Spinal cord (tissue), 10 donors: Measurements from ENCODE around the gene MYRIP. TPM values are rescaled to one million over a fixed set of nuclear protein-coding genes. Genes with fewer than 3 reads are reported as not detected.
A peak's percentile ranks its signal among the peaks of the same experiment; 100 is the strongest.

Experiments used
- DNase-seq, 6 donors: peaks; one replicate each; pipeline versions ENCODE4 v3.0.0 to v3.0.0-alpha.2; 2013 to 2015; ENCODE audit warnings: low spot score in 6 of 6, low read depth in 4 of 6
- H3K27ac ChIP-seq: one replicate; pipeline ENCODE4 v1.5.1; 2013; ENCODE audit warnings: low read depth, low read length, control low read depth
- H3K27me3 ChIP-seq: one replicate; pipeline ENCODE4 v1.6.1; 2013; ENCODE audit warnings: low read length; ENCODE audit not compliant: control insufficient read depth, insufficient read depth
- H3K36me3 ChIP-seq: one replicate; pipeline ENCODE4 v1.6.1; 2013; ENCODE audit warnings: low read length; ENCODE audit not compliant: control insufficient read depth, insufficient read depth
- H3K4me1 ChIP-seq: one replicate; pipeline ENCODE4 v1.6.1; 2013; ENCODE audit warnings: low read length; ENCODE audit not compliant: control insufficient read depth, insufficient read depth
- H3K4me3 ChIP-seq: one replicate; pipeline ENCODE4 v1.5.1; 2013; ENCODE audit warnings: low read depth, low read length, control low read depth
- H3K9me3 ChIP-seq: one replicate; pipeline ENCODE4 v1.6.1; 2013; ENCODE audit warnings: low read length; ENCODE audit not compliant: control insufficient read depth, insufficient read depth
- WGBS: methylation state at CpG from one replicate; pipeline ENCODE4 v1.1.5; 2013; ENCODE audit warnings: missing lambda C conversion rate; ENCODE audit not compliant: insufficient coverage; 5-methylcytosine and 5-hydroxymethylcytosine counted together
- polyA plus RNA-seq, 2 donors: library from polyadenylated mRNA; unstranded; fragments of 120-200 nt; gene quantifications; one replicate each; pipeline ENCODE4 v1.2.1, GENCODE V29; 2013; ENCODE audit not compliant: insufficient read length in 2 of 2
- total RNA-seq, 2 donors: library from RNA; depleted of rRNA in 1 of 2; stranded (reverse); fragments of 120-200 nt in 1 of 2; fragments of >200 nt in 1 of 2; gene quantifications; one replicate each; pipeline versions ENCODE4 v1.2.3 to v1.2.4, GENCODE V29; 2013 to 2014
- donor health status: healthy.

The MYRIP gene
- total and polyA plus RNA-seq, 4 donors = 12.5 to 18.5 (median 15.0) TPM

DNA sequence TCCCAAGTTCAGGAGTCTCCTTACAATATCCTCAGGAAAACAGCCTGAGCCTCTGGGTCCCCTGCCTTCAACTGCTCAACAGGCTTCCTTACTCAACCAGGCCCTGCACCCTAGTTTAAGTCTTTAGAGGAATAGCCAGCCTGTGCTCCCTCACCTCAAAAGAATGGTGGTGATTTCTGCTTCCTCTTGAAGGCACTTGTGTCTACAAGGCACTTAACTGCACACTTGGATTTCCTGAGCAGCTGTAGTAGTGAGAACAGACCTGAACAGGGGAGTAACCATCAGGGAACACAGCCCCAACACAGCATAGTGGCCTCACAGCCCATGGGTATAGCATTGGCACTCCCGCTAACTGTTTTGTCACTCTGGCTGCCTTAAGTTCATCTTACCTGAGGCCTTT lies 244.3 kb downstream of the MYRIP start:
- H3K9me3 ChIP-seq = peaks cover 4% of the 10 kb centered on the region
- H3K4me1 ChIP-seq = no peaks in the 10 kb centered on the region
- H3K4me3 ChIP-seq = no peak overlapping the region
- H3K27me3 ChIP-seq = no peaks in the 10 kb centered on the region
- H3K36me3 ChIP-seq = no peaks in the 10 kb centered on the region
- no peak for DNase-seq
- WGBS = 100% methylated on average over 1 of the region's 1 CpG
- no peak overlapping the region for H3K27ac ChIP-seq

DNA sequence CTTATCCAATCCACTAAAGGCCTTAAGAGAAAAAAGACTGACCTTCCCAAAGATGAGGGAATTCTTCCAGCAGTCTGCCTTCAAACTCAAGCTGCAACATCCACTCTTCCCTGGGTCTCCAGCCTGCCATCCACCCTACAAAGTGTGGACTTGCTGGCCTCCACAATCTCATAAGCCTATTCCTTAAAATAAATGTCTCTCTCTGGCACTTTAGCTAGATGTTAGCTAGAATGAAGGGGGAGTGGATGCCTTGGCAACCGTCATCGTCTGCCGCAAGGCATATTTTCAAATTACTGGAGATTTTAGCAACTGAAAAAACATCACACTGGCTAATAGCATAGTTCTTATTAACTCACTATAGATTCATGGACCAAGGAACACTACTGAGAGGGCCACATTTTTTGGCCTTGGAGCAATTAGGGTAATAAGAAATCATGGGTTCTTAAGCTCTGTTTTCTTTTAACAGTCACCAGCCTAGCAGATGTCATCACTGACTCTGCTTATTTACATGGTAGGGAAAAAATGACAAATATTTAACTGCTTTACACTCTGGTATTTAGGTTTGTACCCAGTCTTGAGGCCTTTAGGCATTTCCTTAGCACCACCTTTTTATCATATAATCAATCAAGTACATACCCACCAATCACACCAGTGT lies 245.3 kb downstream of the MYRIP start:
- H3K4me3 ChIP-seq = no peak overlapping the region
- H3K27me3 ChIP-seq = no peaks in the 10 kb centered on the region
- DNase-seq = peak in 2 of 6 donors; percentile 9 to 14
- no peaks in the 10 kb centered on the region for H3K4me1 ChIP-seq
- H3K36me3 ChIP-seq = no peaks in the 10 kb centered on the region
- H3K27ac ChIP-seq = no peak overlapping the region
- peaks cover 4% of the 10 kb centered on the region for H3K9me3 ChIP-seq
- WGBS = no CpG with 5 or more reads among the region's 3 CpGs

DNA sequence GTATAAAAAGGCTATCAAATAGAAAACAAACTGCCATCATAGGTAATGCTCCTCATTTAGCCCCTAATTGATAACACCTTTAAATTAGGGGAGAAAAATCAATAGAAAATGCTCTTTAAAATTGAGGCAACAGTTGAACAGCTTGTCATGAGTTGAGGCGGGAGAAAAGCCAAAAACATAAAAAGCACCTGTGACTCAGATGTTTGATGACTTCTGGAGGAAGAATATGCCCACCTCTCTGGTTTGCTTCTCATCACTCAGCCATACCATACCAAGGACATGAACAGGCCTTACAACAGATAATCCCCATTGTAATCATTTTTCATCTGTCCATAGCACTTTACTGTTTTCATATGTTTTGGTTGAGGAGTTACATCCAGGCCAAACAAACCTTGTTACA lies 246.0 kb downstream of the MYRIP start:
- WGBS = 100% methylated on average over 1 of the region's 1 CpG
- H3K4me3 ChIP-seq = no peak overlapping the region
- no peaks in the 10 kb centered on the region for H3K27me3 ChIP-seq
- H3K9me3 ChIP-seq = peaks cover 4% of the 10 kb centered on the region
- no peaks in the 10 kb centered on the region for H3K36me3 ChIP-seq
- H3K27ac ChIP-seq = no peak overlapping the region
- no peaks in the 10 kb centered on the region for H3K4me1 ChIP-seq
- DNase-seq = no peak

DNA sequence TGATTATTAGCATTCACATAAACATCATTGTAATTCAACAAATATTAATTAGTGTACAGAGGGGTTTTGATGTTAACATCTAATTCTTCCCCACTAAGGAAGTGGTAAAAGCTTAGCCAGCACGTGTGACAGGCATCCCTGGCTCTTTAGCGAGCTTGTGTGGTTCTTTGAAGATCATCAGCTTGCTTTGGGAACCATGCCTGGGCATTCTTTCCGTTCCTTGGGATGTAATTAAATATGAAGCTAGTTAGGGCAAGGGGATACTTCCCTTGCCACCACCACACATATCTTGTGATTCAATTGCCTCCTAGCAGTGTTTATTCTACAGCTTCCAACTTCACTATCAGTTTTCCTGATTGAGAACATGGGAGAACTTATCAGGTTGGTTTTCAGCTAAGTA lies 246.5 kb downstream of the MYRIP start:
- no CpG with 5 or more reads among the region's 3 CpGs for WGBS

DNA sequence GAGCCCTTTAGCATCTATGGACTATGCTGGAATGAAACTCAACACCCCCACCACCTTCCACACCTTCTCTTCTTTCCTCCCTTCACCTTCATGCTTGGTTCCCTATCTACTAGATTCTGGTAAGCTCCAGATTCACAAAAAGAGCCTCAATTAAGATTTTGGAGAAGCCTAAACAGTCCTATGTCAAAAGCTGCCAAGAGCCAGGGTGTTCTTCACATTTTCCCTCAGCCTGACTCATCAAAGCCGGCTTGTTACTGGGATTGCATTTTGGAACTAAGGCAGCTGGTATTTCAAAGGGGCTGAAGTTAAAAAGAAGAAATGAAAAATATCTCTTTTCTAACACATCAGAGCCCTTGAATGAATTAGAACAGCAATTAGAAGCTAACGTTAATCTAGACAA lies 247.7 kb downstream of the MYRIP start:
- Histone ChIP-seq H3K4me1 (no peaks in the 10 kb centered on the region), H3K27ac (no peak overlapping the region), H3K36me3 (no peaks in the 10 kb centered on the region), H3K4me3 (no peak overlapping the region), H3K27me3 (no peaks in the 10 kb centered on the region), H3K9me3 (no peaks in the 10 kb centered on the region)
- WGBS = 80% methylated on average over 1 of the region's 2 CpGs
- no peak for DNase-seq

More for the DNA sequence above, 246.5 kb downstream of the MYRIP start:
- Histone ChIP-seq H3K4me1 (no peaks in the 10 kb centered on the region), H3K36me3 (no peaks in the 10 kb centered on the region), H3K27ac (no peak overlapping the region), H3K4me3 (no peak overlapping the region), H3K27me3 (no peaks in the 10 kb centered on the region), H3K9me3 (no peaks in the 10 kb centered on the region)
- no peak for DNase-seq

DNA sequence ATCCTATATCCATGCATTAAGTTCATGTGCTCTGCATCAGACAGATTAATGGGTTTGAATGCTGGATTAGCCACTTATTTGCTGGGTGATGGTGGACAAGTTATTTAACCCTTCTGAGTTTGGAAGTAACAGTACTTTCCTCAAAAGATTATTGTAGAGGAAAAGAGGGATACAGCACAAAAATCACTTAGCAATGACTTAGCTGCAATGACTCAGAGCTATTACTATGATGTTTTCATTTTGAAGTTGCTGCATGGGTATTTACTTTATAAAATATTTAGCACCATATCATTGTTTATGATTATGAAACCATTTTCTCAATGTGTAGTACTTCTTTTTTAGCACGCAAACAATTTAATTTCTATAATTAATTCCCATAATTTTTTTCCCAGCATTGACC lies 248.4 kb downstream of the MYRIP start:
- Histone ChIP-seq H3K9me3 (no peaks in the 10 kb centered on the region), H3K4me3 (no peak overlapping the region), H3K27me3 (no peaks in the 10 kb centered on the region), H3K4me1 (no peaks in the 10 kb centered on the region), H3K36me3 (no peaks in the 10 kb centered on the region), H3K27ac (no peak overlapping the region)
- no peak for DNase-seq
- no CpG with 5 or more reads among the region's 1 CpG for WGBS

DNA sequence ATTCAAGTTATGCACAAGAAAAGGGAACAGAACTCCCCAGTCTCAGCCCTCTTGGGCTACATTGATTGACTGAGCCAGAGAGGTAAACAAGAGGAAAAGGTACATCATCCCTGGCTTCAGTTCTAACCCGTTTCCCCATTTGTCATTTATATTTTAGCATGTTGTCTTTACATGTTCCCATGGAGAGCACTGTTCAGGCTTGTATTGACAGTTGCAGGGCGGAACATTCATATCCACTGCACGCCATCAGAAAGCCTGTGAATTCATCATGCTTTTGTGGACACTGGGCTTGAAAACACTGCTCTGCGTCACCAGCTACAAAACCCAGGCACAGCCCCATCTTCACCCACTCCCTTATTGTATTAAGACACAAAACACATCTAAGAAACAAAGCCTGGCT lies 259.2 kb downstream of the MYRIP start:
- H3K36me3 ChIP-seq = no peaks in the 10 kb centered on the region
- H3K27me3 ChIP-seq = no peaks in the 10 kb centered on the region
- no peak overlapping the region for H3K27ac ChIP-seq
- peak in 1 of 6 donors; percentile 15 for DNase-seq
- H3K4me1 ChIP-seq = no peaks in the 10 kb centered on the region
- WGBS = 80% methylated on average over 3 of the region's 4 CpGs
- H3K9me3 ChIP-seq = no peaks in the 10 kb centered on the region
- H3K4me3 ChIP-seq = no peak overlapping the region

DNA sequence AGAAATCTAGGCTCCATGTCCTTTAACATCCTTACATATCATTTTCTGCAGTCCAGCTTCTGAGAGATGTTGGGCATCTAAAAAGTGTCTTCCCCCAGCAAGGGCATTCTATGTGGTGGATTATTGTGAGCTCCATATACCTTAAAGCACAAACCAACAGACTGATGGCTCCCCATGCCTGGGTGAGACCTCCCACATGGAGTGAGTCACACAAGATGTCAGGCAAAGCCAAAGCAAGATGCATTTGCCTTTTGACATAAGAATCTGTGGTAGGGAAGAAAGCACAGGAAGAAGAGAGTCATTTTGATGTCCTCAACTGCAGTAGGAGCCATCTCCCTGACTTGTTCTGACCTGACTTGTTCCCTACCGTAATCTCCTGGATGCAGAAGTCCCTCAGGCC lies 261.4 kb downstream of the MYRIP start:
- Histone ChIP-seq H3K4me1 (no peaks in the 10 kb centered on the region), H3K9me3 (no peaks in the 10 kb centered on the region), H3K27me3 (no peaks in the 10 kb centered on the region), H3K36me3 (no peaks in the 10 kb centered on the region), H3K27ac (no peak overlapping the region), H3K4me3 (no peak overlapping the region)
- WGBS = 100% methylated on average over 1 of the region's 1 CpG
- no peak for DNase-seq

DNA sequence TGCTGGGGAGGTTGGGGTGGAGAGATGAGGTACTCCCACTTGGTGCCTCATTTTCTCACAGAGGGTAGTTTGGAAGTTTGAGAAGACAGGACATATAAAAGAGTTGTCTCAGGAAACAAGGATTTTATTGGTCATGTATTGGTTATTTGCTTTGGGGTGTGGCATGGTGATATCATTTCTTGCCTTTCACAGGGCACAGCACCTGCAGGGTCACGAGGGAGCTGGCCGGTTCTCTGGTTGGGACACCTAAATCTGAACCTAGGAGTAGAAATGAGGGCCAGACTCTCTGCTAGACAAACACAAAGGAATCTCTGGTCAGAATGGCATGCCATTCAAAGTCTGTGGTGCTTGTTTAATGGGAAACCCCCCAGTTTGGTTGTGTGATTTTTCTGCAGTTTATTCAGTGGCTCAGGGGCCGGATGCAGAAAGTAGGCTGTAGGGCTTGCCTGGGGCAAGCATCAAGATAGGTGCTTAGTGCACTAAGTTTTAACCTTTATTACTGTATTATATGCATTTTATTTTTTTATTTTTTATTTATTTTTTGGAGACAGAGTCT lies 262.4 kb downstream of the MYRIP start:
- Histone ChIP-seq H3K27ac (no peak overlapping the region), H3K4me1 (no peaks in the 10 kb centered on the region), H3K36me3 (no peaks in the 10 kb centered on the region), H3K4me3 (no peak overlapping the region), H3K9me3 (no peaks in the 10 kb centered on the region), H3K27me3 (no peaks in the 10 kb centered on the region)
- 91% methylated on average over 2 of the region's 3 CpGs for WGBS
- no peak for DNase-seq

DNA sequence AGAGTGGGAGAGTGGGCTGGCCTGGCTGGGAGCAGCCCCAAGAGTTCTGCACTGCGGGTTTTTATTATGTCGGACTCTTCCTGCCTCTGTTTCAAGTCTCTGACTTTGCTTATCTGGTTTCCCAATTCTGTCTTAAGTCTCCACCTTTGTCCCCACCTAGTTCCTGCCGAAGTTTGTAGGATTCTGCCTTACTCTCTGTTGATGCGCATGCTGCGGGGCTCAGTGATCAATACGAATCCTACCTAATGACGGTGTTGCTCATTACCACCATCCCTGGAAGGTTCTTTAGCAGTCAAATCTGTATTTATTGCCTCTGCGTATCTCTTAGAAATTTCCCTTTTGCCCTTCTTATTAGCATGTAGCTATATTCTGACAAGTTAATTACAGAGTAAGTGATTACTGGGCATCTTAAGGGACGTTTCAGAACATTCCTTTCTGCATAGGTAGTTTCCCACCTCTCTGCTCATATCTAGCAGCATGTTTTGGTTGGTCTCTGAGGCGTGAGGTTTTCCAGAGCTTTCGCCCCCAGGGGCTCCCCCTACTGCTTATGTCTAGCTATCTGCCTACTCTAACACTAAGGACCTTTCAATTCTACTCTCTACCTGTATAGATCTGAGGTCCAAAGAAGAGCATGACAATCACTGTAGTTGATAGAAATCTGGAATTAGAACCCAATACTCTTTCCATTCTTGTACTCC lies 264.1 kb downstream of the MYRIP start:
- H3K4me1 ChIP-seq = no peaks in the 10 kb centered on the region
- no peaks in the 10 kb centered on the region for H3K9me3 ChIP-seq
- H3K27ac ChIP-seq = no peak overlapping the region
- no peak overlapping the region for H3K4me3 ChIP-seq
- H3K36me3 ChIP-seq = no peaks in the 10 kb centered on the region
- H3K27me3 ChIP-seq = no peaks in the 10 kb centered on the region
- WGBS = 76% methylated on average over 8 of the region's 11 CpGs
- DNase-seq = peak in 1 of 6 donors; percentile 71
